Jurkat, Clone E6-1 (cell line): ENCODE data around the gene AARSD1.
"Not testable (repeated sequence)": the region's sequence is repeated elsewhere in the genome, so short reads cannot be mapped to it uniquely, and the experiment has no call there.

ENCODE experiments used
- DNase-seq: peaks from one replicate; pipeline ENCODE4 v3.0.0-alpha.2; 2011; ENCODE audit warnings: low read depth, low spot score
- H3K4me3 ChIP-seq: 2 replicates; pipeline ENCODE4 v1.5.1; 2011; ENCODE audit warnings: mild to moderate bottlenecking, low read length, control low read depth, moderate library complexity

Gene AARSD1

GRCh38 chr17:42924891-42925290 lies 39.4 kb downstream of the AARSD1 start:
- no peak for DNase-seq
- H3K4me3 ChIP-seq: no peak overlapping the region

- not testable (repeated sequence) for H3K4me3 ChIP-seq, DNase-seq
Measured at GRCh38 chr17:42923472-42923871, 40.8 kb downstream of the AARSD1 start.

GRCh38 chr17:42922294-42922693 lies 42.0 kb downstream of the AARSD1 start:
- no peak for DNase-seq
- H3K4me3 ChIP-seq: no peak overlapping the region

GRCh38 chr17:42920922-42921321 lies 43.3 kb downstream of the AARSD1 start:
- H3K4me3 ChIP-seq: no peak overlapping the region
- peak; percentile 18 for DNase-seq

- no peak for DNase-seq
Measured at GRCh38 chr17:42920106-42920900, 44.0 kb downstream of the AARSD1 start.

GRCh38 chr17:42919522-42920077 lies 44.7 kb downstream of the AARSD1 start:
- not testable (repeated sequence) for H3K4me3 ChIP-seq, DNase-seq

More at GRCh38 chr17:42920106-42920900, 44.0 kb downstream of the AARSD1 start:
- H3K4me3 ChIP-seq: no peak overlapping the region

GRCh38 chr17:42918902-42919521 lies 45.2 kb downstream of the AARSD1 start:
- DNase-seq: no peak
- H3K4me3 ChIP-seq: no peak overlapping the region

- H3K4me3 ChIP-seq: no peak overlapping the region
- no peak for DNase-seq
Measured at GRCh38 chr17:42917236-42917603, 47.0 kb downstream of the AARSD1 start.

GRCh38 chr17:42916388-42917235 lies 47.6 kb downstream of the AARSD1 start:
- H3K4me3 ChIP-seq, DNase-seq: not testable (repeated sequence)

GRCh38 chr17:42915288-42915687 lies 49.0 kb downstream of the AARSD1 start:
- DNase-seq, H3K4me3 ChIP-seq: not testable (repeated sequence)

- no peak overlapping the region for H3K4me3 ChIP-seq
- DNase-seq: no peak
Measured at GRCh38 chr17:42913981-42914617, 50.2 kb downstream of the AARSD1 start.

- no peak for DNase-seq
- H3K4me3 ChIP-seq: no peak overlapping the region
Measured at GRCh38 chr17:42913522-42913921, 50.7 kb downstream of the AARSD1 start.

- no peak for DNase-seq
- no peak overlapping the region for H3K4me3 ChIP-seq
Measured at GRCh38 chr17:42908872-42909700, 55.2 kb downstream of the AARSD1 start.

GRCh38 chr17:42906772-42907446 lies 57.3 kb downstream of the AARSD1 start:
- H3K4me3 ChIP-seq: no peak overlapping the region

GRCh38 chr17:42904110-42904469 lies 60.2 kb downstream of the AARSD1 start:
- DNase-seq: no peak
- H3K4me3 ChIP-seq: no peak overlapping the region

More at GRCh38 chr17:42906772-42907446, 57.3 kb downstream of the AARSD1 start:
- no peak for DNase-seq

GRCh38 chr17:42901535-42902229 lies 62.6 kb downstream of the AARSD1 start:
- no peak overlapping the region for H3K4me3 ChIP-seq

More at GRCh38 chr17:42901535-42902229, 62.6 kb downstream of the AARSD1 start:
- no peak for DNase-seq
